Measurements from ENCODE around the gene SBNO2.

Gene SBNO2

DNA sequence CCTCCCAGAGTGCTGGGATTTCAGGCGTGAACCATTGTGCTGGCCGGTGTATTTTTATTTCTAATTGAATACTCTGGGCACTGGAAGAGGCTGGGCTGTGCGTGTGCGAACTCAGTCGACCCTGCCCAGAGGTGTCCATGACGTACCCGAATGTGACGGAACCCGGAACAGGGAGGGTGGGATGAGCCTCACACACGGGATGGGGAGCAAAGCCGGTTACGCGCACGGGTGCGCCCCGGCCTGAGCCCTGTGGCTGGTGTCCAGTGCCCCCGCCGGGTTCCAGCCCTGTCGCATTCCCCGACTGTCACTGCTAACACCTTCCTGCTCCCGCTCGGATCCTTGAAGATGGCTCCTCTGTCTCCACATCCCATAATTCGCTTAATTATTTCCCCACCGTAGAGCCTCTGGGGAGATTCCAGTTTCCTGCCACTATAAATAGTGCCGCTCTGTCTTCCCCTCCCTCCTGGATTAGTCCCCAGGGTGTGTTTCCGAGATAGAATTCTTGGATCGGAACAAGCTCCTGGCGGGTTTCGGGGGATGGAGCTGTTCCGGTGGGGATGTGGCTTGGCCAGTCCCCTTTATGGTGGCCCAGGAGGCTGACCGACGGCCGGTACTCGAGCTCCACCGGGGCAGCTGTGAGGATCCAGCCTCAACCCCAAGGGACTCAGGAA is 22.0 kb downstream of the SBNO2 start:
- Histone ChIP-seq H3K4me3 (ENCODE audit: low read length) (no peak overlapping the region), H3K27ac (ENCODE audit: low read length) (no peak overlapping the region), H3K4me1 (ENCODE audit: control insufficient read depth, insufficient read depth, low read length) (peaks cover 3% of the 10 kb centered on the region; the same call in 1 of the 2 replicates), H3K9me3 (ENCODE audit: control insufficient read depth, insufficient read depth, low read length) (no peaks in the 10 kb centered on the region), H3K36me3 (ENCODE audit: control insufficient read depth, insufficient read depth, low read length) (no peaks in the 10 kb centered on the region; the same call in 1 of the 2 replicates), H3K27me3 (ENCODE audit: control insufficient read depth, insufficient read depth, low read length) (no peaks in the 10 kb centered on the region)
- DNase-seq (ENCODE audit: low read depth, low spot score), result no peak
- no CpG with 5 or more reads among the region's 35 CpGs for WGBS (ENCODE audit: insufficient coverage, insufficient read length)

DNA sequence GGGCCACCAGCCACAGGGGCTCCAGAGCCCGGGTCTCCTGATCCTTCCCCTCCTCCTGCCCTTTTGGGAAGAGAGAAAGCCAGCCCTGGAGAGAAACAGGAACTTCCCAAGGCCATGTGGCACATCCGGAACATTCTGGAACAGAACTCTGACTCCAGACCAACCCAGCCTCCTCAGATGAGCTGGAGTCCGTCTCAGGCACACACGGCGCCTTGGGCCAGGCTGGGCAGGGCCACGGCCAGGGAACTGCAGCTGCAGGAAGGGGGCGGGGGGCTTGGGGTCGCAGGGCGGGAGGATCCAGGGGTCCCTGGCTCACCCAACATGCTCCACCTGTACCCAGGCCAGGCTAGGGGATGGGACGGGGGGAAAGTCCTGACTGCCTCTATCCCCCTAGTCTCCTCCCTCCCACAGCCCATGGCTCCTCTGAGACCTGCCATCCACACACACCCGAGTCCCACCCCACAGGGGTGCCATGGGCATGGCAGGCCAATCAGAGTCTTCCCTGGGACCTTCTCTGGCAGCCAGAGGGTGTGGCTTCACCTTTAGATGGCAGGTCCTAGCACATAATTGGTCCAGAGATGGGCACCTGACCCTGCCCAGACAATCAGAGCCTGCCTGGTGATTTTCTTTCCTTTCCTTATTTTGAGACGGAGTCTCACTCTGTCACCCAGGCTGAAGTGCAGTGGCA is 22.9 kb downstream of the SBNO2 start:
- Histone ChIP-seq H3K27me3 (ENCODE audit: control insufficient read depth, insufficient read depth, low read length) (no peaks in the 10 kb centered on the region), H3K36me3 (ENCODE audit: control insufficient read depth, insufficient read depth, low read length) (no peaks in the 10 kb centered on the region; the same call in 1 of the 2 replicates), H3K9me3 (ENCODE audit: control insufficient read depth, insufficient read depth, low read length) (no peaks in the 10 kb centered on the region), H3K4me3 (ENCODE audit: low read length) (no peak overlapping the region), H3K4me1 (ENCODE audit: control insufficient read depth, insufficient read depth, low read length) (peaks cover 4% of the 10 kb centered on the region; the same call in 1 of the 2 replicates), H3K27ac (ENCODE audit: low read length) (no peak overlapping the region)
- DNase-seq (ENCODE audit: low read depth, low spot score), result no peak
- no CpG with 5 or more reads among the region's 12 CpGs for WGBS (ENCODE audit: insufficient coverage, insufficient read length)

DNA sequence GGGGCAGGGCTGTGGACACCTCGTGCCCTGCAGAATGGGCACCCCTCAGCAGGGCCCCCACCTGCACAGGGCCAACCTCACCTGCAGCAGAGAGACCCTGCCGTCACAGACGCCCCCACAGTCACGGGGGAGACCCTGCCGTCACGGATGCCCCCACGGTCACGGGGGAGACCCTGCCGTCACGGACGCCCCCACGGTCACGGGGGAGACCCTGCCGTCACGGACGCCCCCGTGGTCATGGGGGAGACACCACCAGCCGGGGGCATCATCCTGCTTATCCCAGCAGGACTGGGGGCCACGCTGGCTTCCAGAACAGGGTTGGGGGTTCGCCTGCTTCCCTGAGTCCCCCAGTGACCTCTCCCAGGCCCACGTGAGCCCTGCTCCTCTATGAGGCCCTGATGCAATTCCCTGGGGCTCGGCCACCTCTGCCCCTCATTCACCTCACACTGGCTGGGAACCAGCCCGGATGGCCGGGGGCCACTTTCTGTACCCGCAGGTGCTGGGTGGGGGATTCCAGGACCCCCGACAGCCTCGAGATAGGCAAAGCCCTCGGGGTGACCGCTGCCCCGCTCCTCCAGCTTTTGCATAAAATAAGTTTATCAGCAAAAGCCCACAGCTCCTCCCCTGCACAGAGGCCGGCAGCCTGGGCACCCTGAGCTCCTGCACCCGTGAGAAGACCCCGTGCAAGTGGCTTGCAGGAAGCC is 23.6 kb downstream of the SBNO2 start:
- no peak for DNase-seq (ENCODE audit: low read depth, low spot score)
- Histone ChIP-seq H3K4me3 (ENCODE audit: low read length) (no peak overlapping the region), H3K4me1 (ENCODE audit: control insufficient read depth, insufficient read depth, low read length) (peaks cover 4% of the 10 kb centered on the region; the same call in 1 of the 2 replicates), H3K27me3 (ENCODE audit: control insufficient read depth, insufficient read depth, low read length) (no peaks in the 10 kb centered on the region), H3K9me3 (ENCODE audit: control insufficient read depth, insufficient read depth, low read length) (no peaks in the 10 kb centered on the region), H3K27ac (ENCODE audit: low read length) (no peak overlapping the region), H3K36me3 (ENCODE audit: control insufficient read depth, insufficient read depth, low read length) (no peaks in the 10 kb centered on the region; the same call in 1 of the 2 replicates)
- no CpG with 5 or more reads among the region's 33 CpGs for WGBS (ENCODE audit: insufficient coverage, insufficient read length)

DNA sequence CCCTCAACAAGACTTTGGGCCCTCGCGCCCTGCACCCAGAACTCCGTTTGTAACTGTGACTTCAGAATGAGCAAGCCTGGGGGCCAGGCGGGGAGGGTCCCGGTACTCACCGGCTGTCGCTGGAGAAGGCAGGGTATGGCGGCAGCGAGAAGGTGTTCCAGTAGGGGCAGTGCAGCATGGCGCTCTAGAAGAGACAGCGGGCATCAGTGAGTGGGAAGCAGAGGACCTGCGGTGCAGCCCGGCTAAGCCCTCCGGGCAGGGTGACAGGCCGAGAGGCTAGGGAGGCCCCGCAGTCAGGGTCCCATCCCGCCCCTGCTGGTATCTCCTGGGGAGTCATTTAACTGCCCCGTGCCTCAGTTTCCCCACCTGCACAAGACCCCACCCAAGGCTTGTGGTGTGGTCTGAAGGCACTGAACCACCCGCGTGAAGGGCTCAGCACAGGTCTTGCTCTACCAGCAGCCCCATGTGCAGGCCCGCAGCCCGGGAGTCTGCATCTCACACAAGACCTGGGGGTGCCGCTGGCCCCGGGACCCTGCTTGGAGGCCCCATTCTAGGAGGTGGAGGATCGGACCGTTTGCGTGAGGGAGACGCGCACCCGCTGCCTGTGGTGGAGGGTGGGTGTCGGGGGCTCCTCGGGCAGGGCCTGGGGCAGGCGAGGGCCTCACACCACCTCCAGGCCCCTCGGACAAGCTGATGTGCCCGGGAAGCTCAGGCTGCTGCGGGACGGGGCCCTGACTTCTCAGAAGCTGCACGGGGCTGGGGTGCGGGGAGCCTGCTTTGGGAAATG is 24.6 kb downstream of the SBNO2 start:
- H3K27me3 ChIP-seq (ENCODE audit: control insufficient read depth, insufficient read depth, low read length), result no peaks in the 10 kb centered on the region
- H3K9me3 ChIP-seq (ENCODE audit: control insufficient read depth, insufficient read depth, low read length), result no peaks in the 10 kb centered on the region
- no CpG with 5 or more reads among the region's 39 CpGs for WGBS (ENCODE audit: insufficient coverage, insufficient read length)
- H3K36me3 ChIP-seq (ENCODE audit: control insufficient read depth, insufficient read depth, low read length), result no peaks in the 10 kb centered on the region; the same call in 1 of the 2 replicates
- DNase-seq (ENCODE audit: low read depth, low spot score), result no peak
- no peak overlapping the region for H3K27ac ChIP-seq (ENCODE audit: low read length)
- H3K4me3 ChIP-seq (ENCODE audit: low read length), result no peak overlapping the region
- H3K4me1 ChIP-seq (ENCODE audit: control insufficient read depth, insufficient read depth, low read length), result peaks cover 4% of the 10 kb centered on the region; the same call in 1 of the 2 replicates

DNA sequence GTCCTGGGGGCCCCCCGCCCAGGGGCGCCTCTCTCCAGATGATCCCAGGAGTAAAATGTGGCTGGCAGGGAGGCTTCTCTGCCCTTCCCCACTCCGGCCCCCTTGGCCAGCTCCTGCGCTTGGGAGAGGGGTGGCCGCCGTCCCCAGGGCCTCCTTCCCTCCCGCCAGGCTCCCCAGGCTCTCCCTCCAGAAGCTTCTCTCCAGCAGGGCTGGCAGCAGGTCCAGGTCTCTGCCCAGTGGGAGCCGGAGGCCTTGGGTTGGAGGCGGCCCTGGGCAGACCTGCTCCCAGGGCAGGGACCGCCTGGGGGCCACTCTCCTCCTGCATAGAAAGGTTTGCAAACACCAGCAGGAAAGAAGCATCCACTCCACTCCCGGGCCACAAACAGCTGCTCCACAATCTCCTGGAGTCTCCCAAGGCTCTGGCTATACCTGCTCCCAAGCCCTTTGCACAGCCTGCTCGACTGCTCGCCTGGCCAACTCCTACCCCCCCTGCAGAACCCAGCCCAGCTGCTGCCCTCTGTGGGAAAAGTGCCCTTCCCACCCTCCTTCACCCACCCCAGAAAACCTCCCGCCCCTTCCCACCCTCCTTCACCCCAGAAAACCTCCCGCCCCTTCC is 26.0 kb downstream of the SBNO2 start:
- H3K27ac ChIP-seq (ENCODE audit: low read length), result no peak overlapping the region
- no peak for DNase-seq (ENCODE audit: low read depth, low spot score)
- H3K9me3 ChIP-seq (ENCODE audit: control insufficient read depth, insufficient read depth, low read length), result no peaks in the 10 kb centered on the region
- no peaks in the 10 kb centered on the region for H3K27me3 ChIP-seq (ENCODE audit: control insufficient read depth, insufficient read depth, low read length)
- H3K4me3 ChIP-seq (ENCODE audit: low read length), result no peak overlapping the region
- H3K4me1 ChIP-seq (ENCODE audit: control insufficient read depth, insufficient read depth, low read length), result peaks cover 4% of the 10 kb centered on the region; the same call in 1 of the 2 replicates
- no peaks in the 10 kb centered on the region; the same call in 1 of the 2 replicates for H3K36me3 ChIP-seq (ENCODE audit: control insufficient read depth, insufficient read depth, low read length)
- no CpG with 5 or more reads among the region's 15 CpGs for WGBS (ENCODE audit: insufficient coverage, insufficient read length)

DNA sequence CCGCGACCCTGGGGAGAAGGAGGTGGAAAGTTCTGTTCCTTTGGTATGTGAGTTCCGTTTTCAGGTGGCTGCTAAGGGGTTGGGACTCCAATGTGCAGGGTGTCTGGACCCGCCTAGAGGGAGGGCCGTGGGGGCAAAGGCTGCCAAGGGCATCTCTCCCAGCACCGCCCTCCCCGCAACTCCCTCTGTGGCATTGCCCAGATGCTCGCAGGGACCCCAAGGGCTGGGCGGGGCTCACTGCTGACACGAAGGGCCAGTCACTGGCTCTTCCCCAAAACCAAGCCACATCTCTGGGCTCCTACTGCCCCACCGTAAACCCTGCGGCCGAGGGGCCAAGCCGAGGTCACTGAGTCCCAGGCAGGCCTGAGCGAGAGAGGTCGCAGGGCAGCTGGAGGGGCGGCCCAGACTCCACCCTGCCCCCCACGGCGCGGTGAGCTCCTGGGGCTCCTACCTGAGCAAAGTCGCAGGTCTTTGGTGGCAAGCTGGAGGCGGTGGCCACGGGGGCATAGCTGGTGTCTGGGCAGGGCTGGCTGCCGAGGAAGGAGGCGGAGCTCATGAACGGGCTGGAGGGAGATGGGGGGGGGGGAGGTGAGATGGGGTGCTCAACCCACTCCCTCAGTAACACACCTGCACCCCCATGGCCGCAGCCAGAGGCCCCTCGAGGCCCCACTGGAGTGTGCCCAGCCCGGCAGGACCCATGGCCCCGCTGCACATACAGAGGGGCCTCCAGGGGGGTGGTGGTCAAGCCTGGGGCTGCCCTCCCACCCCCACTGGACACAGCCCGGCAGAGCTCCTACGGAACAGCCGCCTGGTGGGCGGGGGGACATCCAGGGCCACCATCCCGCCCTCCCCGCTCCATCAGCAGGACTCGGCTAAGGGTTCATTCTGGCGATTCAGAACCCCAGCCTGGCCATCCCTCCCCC is 26.9 kb downstream of the SBNO2 start:
- Histone ChIP-seq H3K27ac (ENCODE audit: low read length) (no peak overlapping the region), H3K4me1 (ENCODE audit: control insufficient read depth, insufficient read depth, low read length) (peaks cover 4% of the 10 kb centered on the region; the same call in 1 of the 2 replicates), H3K36me3 (ENCODE audit: control insufficient read depth, insufficient read depth, low read length) (peaks cover under 1% of the 10 kb centered on the region), H3K4me3 (ENCODE audit: low read length) (no peak overlapping the region), H3K27me3 (ENCODE audit: control insufficient read depth, insufficient read depth, low read length) (no peaks in the 10 kb centered on the region), H3K9me3 (ENCODE audit: control insufficient read depth, insufficient read depth, low read length) (no peaks in the 10 kb centered on the region)
- DNase-seq (ENCODE audit: low read depth, low spot score), result no peak
- WGBS (ENCODE audit: insufficient coverage, insufficient read length), result no CpG with 5 or more reads among the region's 38 CpGs

DNA sequence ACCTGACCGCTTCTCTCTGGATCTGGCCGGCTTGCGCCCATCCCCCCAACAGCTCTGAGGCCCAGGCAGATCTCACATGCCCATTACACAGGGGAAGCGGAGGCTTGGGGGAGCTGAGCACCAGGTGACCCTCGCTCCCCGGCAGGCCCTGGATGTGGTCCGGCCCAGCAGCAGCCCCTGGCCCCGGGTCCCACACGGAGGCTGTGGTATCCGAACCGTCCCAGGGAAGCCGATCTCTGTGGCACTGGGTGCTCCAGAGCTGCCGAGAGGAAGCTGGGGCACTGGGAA is 27.7 kb downstream of the SBNO2 start:
- peaks cover 4% of the 10 kb centered on the region for H3K36me3 ChIP-seq (ENCODE audit: control insufficient read depth, insufficient read depth, low read length)
- no CpG with 5 or more reads among the region's 13 CpGs for WGBS (ENCODE audit: insufficient coverage, insufficient read length)
- no peak for DNase-seq (ENCODE audit: low read depth, low spot score)

DNA sequence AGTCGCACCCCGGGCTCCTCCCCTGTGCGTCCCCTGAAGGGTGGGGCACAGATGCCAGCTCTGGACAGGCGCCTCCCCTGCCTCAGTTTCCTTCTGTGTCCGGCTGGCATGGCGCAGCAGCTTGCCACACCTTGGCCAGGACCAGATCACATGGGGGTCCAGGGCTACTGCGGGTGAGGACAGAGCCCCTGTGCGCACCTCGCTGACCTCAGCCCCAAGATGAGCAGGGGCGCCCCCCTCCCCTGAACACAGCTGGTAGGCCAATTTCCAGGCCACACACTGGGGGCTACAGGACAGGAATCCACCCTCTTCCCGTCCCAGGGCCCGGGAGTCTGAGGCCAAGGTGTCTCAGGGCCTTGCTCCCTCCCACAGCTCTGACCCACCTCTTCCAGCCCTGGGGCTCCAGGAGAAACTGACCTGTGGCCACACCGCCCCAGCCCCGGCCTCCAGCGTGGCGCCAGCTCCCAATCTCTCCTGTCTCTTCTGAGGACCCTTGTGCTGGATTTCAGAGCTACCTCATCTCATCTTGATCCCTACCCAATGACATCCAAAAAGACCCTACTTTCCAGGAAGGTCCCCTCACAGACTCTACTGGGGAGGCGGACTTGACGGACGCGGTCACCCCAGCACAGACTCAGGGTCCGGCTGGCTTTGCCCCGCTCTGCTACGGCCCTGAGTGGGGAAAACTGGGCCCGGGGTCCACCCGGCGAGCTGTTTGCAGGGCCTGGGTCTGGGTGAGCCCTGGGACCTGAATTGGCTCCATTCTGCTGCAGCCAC is 28.2 kb downstream of the SBNO2 start:
- H3K36me3 ChIP-seq (ENCODE audit: control insufficient read depth, insufficient read depth, low read length), result peaks cover 4% of the 10 kb centered on the region
- peaks cover 4% of the 10 kb centered on the region; the same call in 1 of the 2 replicates for H3K4me1 ChIP-seq (ENCODE audit: control insufficient read depth, insufficient read depth, low read length)
- no peak for DNase-seq (ENCODE audit: low read depth, low spot score)
- WGBS (ENCODE audit: insufficient coverage, insufficient read length), result no CpG with 5 or more reads among the region's 26 CpGs
- no peak overlapping the region for H3K4me3 ChIP-seq (ENCODE audit: low read length)
- no peaks in the 10 kb centered on the region for H3K9me3 ChIP-seq (ENCODE audit: control insufficient read depth, insufficient read depth, low read length)
- H3K27me3 ChIP-seq (ENCODE audit: control insufficient read depth, insufficient read depth, low read length), result no peaks in the 10 kb centered on the region
- H3K27ac ChIP-seq (ENCODE audit: low read length), result no peak overlapping the region

More for the DNA sequence above, 27.7 kb downstream of the SBNO2 start:
- peaks cover 4% of the 10 kb centered on the region; the same call in 1 of the 2 replicates for H3K4me1 ChIP-seq (ENCODE audit: control insufficient read depth, insufficient read depth, low read length)
- no peak overlapping the region for H3K4me3 ChIP-seq (ENCODE audit: low read length)
- no peaks in the 10 kb centered on the region for H3K27me3 ChIP-seq (ENCODE audit: control insufficient read depth, insufficient read depth, low read length)
- H3K9me3 ChIP-seq (ENCODE audit: control insufficient read depth, insufficient read depth, low read length), result no peaks in the 10 kb centered on the region
- no peak overlapping the region for H3K27ac ChIP-seq (ENCODE audit: low read length)

DNA sequence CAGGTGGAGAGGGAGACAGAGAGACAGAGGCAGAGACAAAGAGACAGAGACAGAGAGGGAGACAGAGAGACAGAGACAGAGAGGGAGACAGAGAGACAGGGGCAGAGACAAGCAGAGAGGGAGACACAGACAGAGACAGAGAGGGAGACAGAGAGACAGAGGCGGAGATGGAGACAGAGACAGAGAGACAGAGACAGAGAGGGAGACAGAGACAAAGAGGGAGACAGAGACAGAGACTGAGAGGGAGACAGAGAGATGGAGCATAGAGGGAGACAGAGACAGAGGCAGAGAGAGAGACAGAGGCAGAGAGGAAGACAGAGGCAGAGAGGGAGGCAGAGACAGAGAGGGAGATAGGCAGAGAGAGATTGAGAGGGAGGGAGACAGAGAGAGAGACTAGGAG is 29.3 kb downstream of the SBNO2 start:
- Histone ChIP-seq H3K27ac (ENCODE audit: low read length) (no peak overlapping the region), H3K36me3 (ENCODE audit: control insufficient read depth, insufficient read depth, low read length) (peaks cover 4% of the 10 kb centered on the region), H3K4me1 (ENCODE audit: control insufficient read depth, insufficient read depth, low read length) (peaks cover 4% of the 10 kb centered on the region; the same call in 1 of the 2 replicates), H3K27me3 (ENCODE audit: control insufficient read depth, insufficient read depth, low read length) (no peaks in the 10 kb centered on the region), H3K9me3 (ENCODE audit: control insufficient read depth, insufficient read depth, low read length) (no peaks in the 10 kb centered on the region), H3K4me3 (ENCODE audit: low read length) (no peak overlapping the region)
- DNase-seq (ENCODE audit: low read depth, low spot score), result no peak
- WGBS (ENCODE audit: insufficient coverage, insufficient read length), result no CpG with 5 or more reads among the region's 1 CpG
